SK-N-SH (cell line): ENCODE data around the gene OLFM4. TPM values are rescaled to one million over a fixed set of nuclear protein-coding genes. Genes with fewer than 3 reads are reported as not detected.

Experiments
- CTCF ChIA-PET: fragments of 300-600, 350-600 bp; formaldehyde crosslinking; extraction: SDS; loops from one replicate; lab custom pipeline; 2021; lab: Yijun Ruan, JAX
- POLR2A ChIA-PET: fragments of 350-600 bp; sonication (Branson Sonifier 250); formaldehyde crosslinking; extraction: SDS; loops from one replicate; lab custom pipeline; 2020; ENCODE audit warnings: antibody characterized with exemption, inconsistent platforms; lab: Yijun Ruan, JAX
- DNase-seq: peaks from one replicate; pipeline ENCODE4 v3.0.0; 2012
- H2AFZ ChIP-seq: fragments of 200-600 bp; sonication (generic); 2 replicates; pipeline ENCODE4 v1.8.1; 2016; ENCODE audit warnings: antibody characterized with exemption, mild to moderate bottlenecking, low read depth
- H3F3A ChIP-seq: fragments of 200-600 bp; sonication (generic); replicated peaks from 2 replicates; pipeline ENCODE3; 2016; ENCODE audit warnings: antibody characterized with exemption, mild to moderate bottlenecking; ENCODE audit not compliant: insufficient read depth
- H3K27ac ChIP-seq, 2 experiments: fragments of 200-500 bp in 1 of 2; fragments of 200-600 bp in 1 of 2; sonication (Bioruptor generic) in 1 of 2; sonication (generic), shearing (Covaris generic) in 1 of 2; 2 replicates each; pipeline versions ENCODE4 v1.5.1 to v1.6.1; 2014 to 2016; ENCODE audit warnings: low read depth in 2 of 2, inconsistent platforms in 1 of 2, low read length in 1 of 2, mild to moderate bottlenecking in 1 of 2, mixed read lengths in 1 of 2
- H3K27me3 ChIP-seq: fragments of 200-600 bp; sonication (generic), shearing (Covaris generic); 2 replicates; pipeline ENCODE4 v1.6.1; 2016; ENCODE audit warnings: mixed run types; ENCODE audit not compliant: insufficient read depth
- H3K36me3 ChIP-seq, 2 experiments: fragments of 200-500 bp in 1 of 2; fragments of 200-600 bp in 1 of 2; sonication (Bioruptor generic) in 1 of 2; sonication (generic) in 1 of 2; replicated peaks in 1 of 2; 2 replicates each; pipeline versions ENCODE3 to v1.5.1; 2014 to 2016; ENCODE audit warnings: low read length in 1 of 2, mild to moderate bottlenecking in 1 of 2; ENCODE audit not compliant: insufficient read depth in 2 of 2, control insufficient read depth in 1 of 2
- H3K4me1 ChIP-seq, 2 experiments: fragments of 200-500 bp in 1 of 2; fragments of 200-600 bp in 1 of 2; sonication (Bioruptor generic) in 1 of 2; sonication (generic), shearing (Covaris generic) in 1 of 2; 2 replicates each; pipeline versions ENCODE4 v1.5.1 to v1.6.1; 2014 to 2016; ENCODE audit warnings: low read depth in 1 of 2, low read length in 1 of 2, mixed run types in 1 of 2; ENCODE audit not compliant: insufficient read depth in 2 of 2, control insufficient read depth in 1 of 2
- H3K4me2 ChIP-seq: fragments of 200-600 bp; sonication (generic), shearing (Covaris generic); 2 replicates; pipeline ENCODE4 v1.6.1; 2017; ENCODE audit warnings: mixed run types
- H3K4me3 ChIP-seq, 2 experiments: fragments of 200-500 bp in 1 of 2; fragments of 200-600 bp in 1 of 2; sonication (Bioruptor generic) in 1 of 2; sonication (generic), shearing (Covaris generic) in 1 of 2; 2 replicates each; pipeline versions ENCODE4 v1.5.1 to v1.8.1; 2014 to 2016; ENCODE audit warnings: low read depth in 2 of 2, inconsistent platforms in 1 of 2, low read length in 1 of 2, mild to moderate bottlenecking in 1 of 2, mixed read lengths in 1 of 2, moderate library complexity in 1 of 2
- H3K79me2 ChIP-seq: fragments of 200-600 bp; sonication (generic); 2 replicates; pipeline ENCODE4 v1.8.1; 2017; ENCODE audit warnings: mild to moderate bottlenecking; ENCODE audit not compliant: insufficient read depth
- H3K9ac ChIP-seq: fragments of 200-600 bp; sonication (generic); 2 replicates; pipeline ENCODE4 v1.6.1; 2017; ENCODE audit warnings: mixed run types
- H3K9me2 ChIP-seq: fragments of 200-600 bp; sonication (generic); 2 replicates; pipeline ENCODE4 v1.6.1; 2017; ENCODE audit warnings: mixed run types
- H3K9me3 ChIP-seq: fragments of 200-600 bp; sonication (generic); 2 replicates; pipeline ENCODE4 v1.6.1; 2017; ENCODE audit warnings: mixed run types, mild to moderate bottlenecking, moderate library complexity
- H4K20me1 ChIP-seq: fragments of 200-600 bp; sonication (generic); 2 replicates; pipeline ENCODE4 v1.6.1; 2017; ENCODE audit warnings: mild to moderate bottlenecking, mixed run types; ENCODE audit not compliant: insufficient read depth
- CHD2 ChIP-seq: fragments of 150-350 bp; IDR thresholded peaks from 2 replicates; pipeline ENCODE4 v1.6.1; 2018; ENCODE audit warnings: low read length; ENCODE audit not compliant: partially characterized antibody
- CTCF ChIP-seq: fragments of 200-600 bp; sonication (generic); IDR thresholded peaks from 2 replicates; pipeline ENCODE4 v1.6.1; 2017; ENCODE audit warnings: antibody characterized with exemption, mild to moderate bottlenecking, moderate library complexity
- ELF1 ChIP-seq: IDR thresholded peaks from 2 replicates; pipeline ENCODE4 v1.4.0; 2012
- EZH2phosphoT487 ChIP-seq: fragments of 200-600 bp; sonication (generic); IDR thresholded peaks from 2 replicates; pipeline ENCODE4 v1.6.1; 2017; ENCODE audit warnings: low read depth, mixed run types, mild to moderate bottlenecking, antibody characterized with exemption, moderate library complexity, borderline replicate concordance
- FOSL2 ChIP-seq: IDR thresholded peaks from 2 replicates; pipeline ENCODE4 v1.4.0; 2012; ENCODE audit warnings: low read depth, mild to moderate bottlenecking, moderate library complexity, borderline replicate concordance
- FOXJ3 ChIP-seq: sonication (generic); formaldehyde crosslinking; IDR thresholded peaks from 2 replicates; pipeline ENCODE4 v1.5.1; 2020; ENCODE audit warnings: mild to moderate bottlenecking, missing genetic modification reagents
- GABPA ChIP-seq: IDR thresholded peaks from 2 replicates; pipeline ENCODE4 v1.4.0; 2012; ENCODE audit warnings: low read depth, mild to moderate bottlenecking
- MAX ChIP-seq: IDR thresholded peaks from 2 replicates; pipeline ENCODE4 v1.4.0; 2012; ENCODE audit warnings: low read depth
- MEF2A ChIP-seq: IDR thresholded peaks from 2 replicates; pipeline ENCODE4 v1.4.0; 2012; ENCODE audit warnings: low read depth, borderline replicate concordance
- NRF1 ChIP-seq: IDR thresholded peaks from 2 replicates; pipeline ENCODE4 v1.6.1; 2012; ENCODE audit warnings: low read depth, mild to moderate bottlenecking, low read length
- POLR2AphosphoS5 ChIP-seq: IDR thresholded peaks from 2 replicates; pipeline ENCODE4 v1.6.1; 2012; ENCODE audit warnings: low read depth, low read length
- SMC3 ChIP-seq: IDR thresholded peaks from 2 replicates; pipeline ENCODE4 v1.6.1; 2012; ENCODE audit warnings: low read depth, low read length, improper control_type of control experiment
- TAF1 ChIP-seq: IDR thresholded peaks from 2 replicates; pipeline ENCODE4 v1.6.1; 2012; ENCODE audit warnings: low read depth, mild to moderate bottlenecking, low read length, moderate library complexity, borderline replicate concordance
- TEAD4 ChIP-seq: IDR thresholded peaks from 2 replicates; pipeline ENCODE4 v1.4.0; 2012; ENCODE audit warnings: mild to moderate bottlenecking, borderline replicate concordance; ENCODE audit not compliant: insufficient read depth
- YY1 ChIP-seq: IDR thresholded peaks from 2 replicates; pipeline ENCODE4 v1.4.0; 2012; ENCODE audit warnings: low read depth, mild to moderate bottlenecking
- WGBS: methylation state at CpG from one replicate; pipeline ENCODE4 v1.1.6; 2017; ENCODE audit warnings: low lambda C conversion rate; 5-methylcytosine and 5-hydroxymethylcytosine counted together
- polyA plus RNA-seq, 3 experiments: library from polyadenylated mRNA; depleted of rRNA; stranded (reverse); fragments of >200 nt; gene quantifications; 2 replicates each; pipeline ENCODE4 v1.2.3, GENCODE V29; 2012
- TF ChIP-seq, protein P1 (sequence below): fragments of 150-350 bp; IDR thresholded peaks from 2 replicates; pipeline ENCODE4 v1.6.1; 2017; ENCODE audit warnings: antibody characterized with exemption, low read length, low read depth, borderline replicate concordance

Gene OLFM4
- polyA plus RNA-seq, 1 of the 3 experiments (the other 2 are of a cell fraction), result not detected

- Histone ChIP-seq H3K36me3 (no peaks in the 10 kb centered on the region), H3K79me2 (no peaks in the 10 kb centered on the region), H3K9ac (no peak overlapping the region), H3K4me2 (no peak overlapping the region), H3K27me3 (no peaks in the 10 kb centered on the region), H3K9me3 (no peaks in the 10 kb centered on the region), H3K4me1 (peaks cover 0 to 9% of the 10 kb centered on the region in 2 experiments; a peak in 2 of 4 replicates), H3K27ac (no peak overlapping the region), H2AFZ (no peak overlapping the region), H3K4me3 (no peak overlapping the region), H3K9me2 (no peaks in the 10 kb centered on the region), H4K20me1 (no peaks in the 10 kb centered on the region), H3F3A (no peaks in the 10 kb centered on the region)
- 33% methylated on average over 3 of the region's 3 CpGs for WGBS
- ChIA-PET POLR2A (no interaction called here), CTCF (interaction anchor here (0.6 to 1.8 kb wide), 4 partner anchors 30 to 342 kb away, joined by 3 to 5 read pairs (median 4); no protein-coding TSS in a partner anchor)
- peak; percentile 53 for DNase-seq
- TF ChIP-seq ELF1 (no peak), MAX (no peak)
Measured at GRCh38 chr13:53007872-53008271, 20.7 kb upstream of the OLFM4 start.

DNA sequence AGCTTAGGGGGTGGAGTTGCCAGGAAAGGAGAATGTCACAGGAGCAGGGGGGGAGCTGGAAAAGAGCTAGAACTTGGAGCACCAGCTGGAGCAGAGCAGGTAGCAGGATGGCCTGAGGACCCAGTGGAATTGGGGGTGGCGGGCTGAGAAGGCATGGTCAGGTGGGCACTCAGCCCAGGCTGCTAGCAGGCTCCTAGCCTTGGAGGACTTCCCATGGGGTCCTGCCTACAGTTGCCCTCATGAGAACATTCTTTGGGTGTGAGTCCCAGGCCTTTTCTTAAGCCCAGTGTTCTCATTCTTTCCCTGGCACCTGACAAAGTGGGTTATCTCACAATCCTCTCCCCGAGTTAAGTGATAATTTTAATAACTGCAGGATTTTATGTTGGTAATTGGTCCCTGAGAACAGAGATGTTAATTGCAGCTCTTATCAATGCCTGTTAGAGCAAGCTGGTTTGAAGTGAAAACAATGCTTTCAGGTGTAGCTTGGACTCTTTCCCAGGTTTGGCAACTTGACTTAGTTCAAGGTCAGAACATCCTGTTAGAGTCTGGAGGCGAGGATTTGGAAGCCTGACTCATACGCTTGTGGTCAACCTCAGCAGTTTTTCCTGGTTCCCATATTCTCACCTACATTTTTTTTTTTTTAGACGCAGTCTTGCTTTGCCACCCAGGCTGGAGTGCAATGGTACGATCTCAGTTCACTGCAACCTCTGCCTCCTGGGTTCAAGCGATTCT is 18.1 kb upstream of the OLFM4 start:
- CTCF ChIA-PET, result interaction anchor here (1.1 to 1.2 kb wide), 2 partner anchors 29 to 42 kb away, joined by 3 read pairs; no protein-coding TSS in a partner anchor
- no peak for DNase-seq
- H3K9ac ChIP-seq, result no peak overlapping the region

DNA sequence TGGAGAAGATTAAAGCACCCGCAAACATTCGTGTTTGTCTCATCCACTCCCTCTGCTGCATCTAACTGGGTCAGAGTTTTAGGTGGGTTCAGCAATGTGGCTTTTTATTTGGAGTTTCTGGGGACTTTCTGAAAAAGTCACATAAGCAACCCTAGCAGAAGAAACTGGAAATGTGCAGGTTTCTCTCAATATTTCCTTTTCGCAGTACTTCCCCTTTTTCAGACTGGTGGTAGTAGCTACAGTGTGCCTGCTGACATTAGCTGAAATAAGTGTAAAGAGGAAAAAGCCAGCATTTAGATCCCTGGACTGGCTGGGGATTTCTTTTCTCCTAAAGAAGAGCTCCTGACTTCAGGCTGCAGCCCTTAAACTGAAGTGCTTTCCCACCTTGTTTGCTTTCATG is 15.9 kb upstream of the OLFM4 start:
- H4K20me1 ChIP-seq, result no peaks in the 10 kb centered on the region
- 88% methylated on average over 3 of the region's 3 CpGs for WGBS
- peaks cover 0 to 4% of the 10 kb centered on the region in 2 experiments; a peak in 1 of 4 replicates for H3K4me1 ChIP-seq
- no peak overlapping the region for H3K4me3 ChIP-seq
- H3F3A ChIP-seq, result no peaks in the 10 kb centered on the region
- no peak overlapping the region for H3K27ac ChIP-seq
- CTCF ChIA-PET, result interaction anchor here (0.9 to 1.4 kb wide), 4 partner anchors 11 to 45 kb away, joined by 3 to 5 read pairs (median 4); no protein-coding TSS in a partner anchor
- H2AFZ ChIP-seq, result no peak overlapping the region
- no peak overlapping the region for H3K4me2 ChIP-seq
- no peaks in the 10 kb centered on the region for H3K27me3 ChIP-seq
- POLR2A ChIA-PET, result interaction anchor here (0.6 kb wide), 1 partner anchor 161 kb away, joined by 3 read pairs; no protein-coding TSS in a partner anchor
- H3K9ac ChIP-seq, result no peak overlapping the region
- H3K9me2 ChIP-seq, result no peaks in the 10 kb centered on the region
- no peak for TF ChIP-seq NRF1
- TF ChIP-seq YY1, result no peak
- TF ChIP-seq SMC3, result no peak
- TF ChIP-seq, protein P1, sequence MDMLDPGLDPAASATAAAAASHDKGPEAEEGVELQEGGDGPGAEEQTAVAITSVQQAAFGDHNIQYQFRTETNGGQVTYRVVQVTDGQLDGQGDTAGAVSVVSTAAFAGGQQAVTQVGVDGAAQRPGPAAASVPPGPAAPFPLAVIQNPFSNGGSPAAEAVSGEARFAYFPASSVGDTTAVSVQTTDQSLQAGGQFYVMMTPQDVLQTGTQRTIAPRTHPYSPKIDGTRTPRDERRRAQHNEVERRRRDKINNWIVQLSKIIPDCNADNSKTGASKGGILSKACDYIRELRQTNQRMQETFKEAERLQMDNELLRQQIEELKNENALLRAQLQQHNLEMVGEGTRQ, result no peak
- TF ChIP-seq POLR2AphosphoS5, result no peak
- no peak for TF ChIP-seq CTCF
- TF ChIP-seq MEF2A, result no peak
- no peak for DNase-seq
- H3K79me2 ChIP-seq, result no peaks in the 10 kb centered on the region
- H3K9me3 ChIP-seq, result no peaks in the 10 kb centered on the region
- H3K36me3 ChIP-seq, result no peaks in the 10 kb centered on the region

More for the DNA sequence above, 18.1 kb upstream of the OLFM4 start:
- Histone ChIP-seq H4K20me1 (no peaks in the 10 kb centered on the region), H3K79me2 (no peaks in the 10 kb centered on the region), H3K9me2 (no peaks in the 10 kb centered on the region), H3K4me1 (peaks cover 0 to 8% of the 10 kb centered on the region in 2 experiments; a peak in 2 of 4 replicates), H3K27ac (no peak overlapping the region), H3K4me2 (no peak overlapping the region), H3K36me3 (no peaks in the 10 kb centered on the region), H3F3A (no peaks in the 10 kb centered on the region), H3K27me3 (no peaks in the 10 kb centered on the region), H3K9me3 (no peaks in the 10 kb centered on the region), H2AFZ (no peak overlapping the region), H3K4me3 (no peak overlapping the region)
- 47% methylated on average over 7 of the region's 7 CpGs for WGBS
- POLR2A ChIA-PET, result no interaction called here
- no peak for TF ChIP-seq EZH2phosphoT487
- TF ChIP-seq CHD2, result no peak
- no peak for TF ChIP-seq TAF1
- TF ChIP-seq, protein P1, result no peak
- no peak for TF ChIP-seq FOXJ3 (CRISPR knock-in tag)
- TF ChIP-seq TEAD4, result no peak
- TF ChIP-seq SMC3, result no peak
- TF ChIP-seq FOSL2, result no peak
- TF ChIP-seq GABPA, result no peak
